Stimulated activated CD4-positive, alpha-beta T cell treated with anti-CD3 and anti-CD28 coated beads, TNF-alpha, amount 100 ng/mL, for 48 hours (primary cell): ENCODE measurements around the gene SCAMP5.
A peak's percentile ranks its signal among the peaks of the same experiment; 100 is the strongest.

Experiments
- DNase-seq, 3 donors: peaks; one replicate each; pipeline ENCODE4 v3.0.0-alpha.2; 2020; ENCODE audit warnings: low read depth in 3 of 3

The SCAMP5 gene

DNA sequence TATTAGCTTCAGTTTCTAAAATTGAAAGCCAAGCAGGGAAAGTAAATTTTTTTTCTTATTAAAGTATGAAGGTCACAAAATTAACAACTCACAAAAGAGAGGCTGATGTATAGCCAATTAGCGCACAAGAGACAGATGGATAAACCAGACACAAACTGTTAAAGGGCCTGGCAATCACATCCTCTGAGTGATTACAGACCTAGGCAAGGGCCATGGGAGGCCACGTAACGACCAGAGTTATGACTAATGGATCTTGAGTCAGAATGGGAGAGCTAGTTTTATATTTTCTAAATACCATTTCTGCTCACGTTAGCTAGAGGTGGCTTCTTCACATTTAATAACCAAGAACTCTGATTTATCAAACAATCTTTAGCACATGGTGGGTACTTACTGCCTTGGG lies 17.8 kb upstream of the SCAMP5 start:
- no peak for DNase-seq

DNA sequence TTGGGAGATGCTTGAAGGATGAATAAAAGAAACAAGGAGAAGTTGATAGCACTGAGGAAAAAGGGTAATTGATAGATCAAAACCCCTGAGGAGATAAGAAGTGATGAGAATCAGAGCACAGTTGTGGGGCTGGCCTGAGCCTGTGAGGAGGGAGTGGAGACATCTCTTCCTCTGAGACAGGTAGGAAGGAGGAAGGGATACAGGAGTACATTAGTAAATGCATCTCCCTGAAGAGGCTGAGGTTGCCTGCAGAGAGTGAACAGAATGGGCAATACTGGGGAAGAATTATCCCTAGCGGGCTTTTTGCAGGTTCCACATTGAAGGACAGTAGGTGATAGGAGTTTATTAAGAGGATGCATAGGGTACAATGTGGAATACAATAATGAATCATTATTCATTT lies 17.3 kb upstream of the SCAMP5 start:
- no peak for DNase-seq

DNA sequence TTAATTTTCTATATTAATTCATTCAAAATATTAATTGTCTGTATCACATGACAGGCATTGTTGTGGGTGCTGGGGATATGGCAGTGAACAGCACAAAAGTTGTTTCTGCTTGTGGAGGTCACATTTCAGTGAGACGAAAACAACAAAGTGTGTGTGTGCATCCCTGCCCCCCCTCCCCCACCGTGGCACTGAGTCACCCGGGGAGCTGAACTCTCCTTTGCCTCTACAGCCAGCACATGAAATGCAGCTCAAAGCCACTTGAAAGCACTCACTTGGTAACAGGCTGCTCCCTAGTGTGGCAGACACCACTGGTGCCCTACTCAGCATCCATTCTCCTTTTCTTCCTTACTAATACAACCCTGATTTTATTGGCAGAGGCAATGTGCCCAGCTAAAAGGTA lies 16.9 kb upstream of the SCAMP5 start:
- peak in 2 of 3 donors; percentile 52 to 68 for DNase-seq

DNA sequence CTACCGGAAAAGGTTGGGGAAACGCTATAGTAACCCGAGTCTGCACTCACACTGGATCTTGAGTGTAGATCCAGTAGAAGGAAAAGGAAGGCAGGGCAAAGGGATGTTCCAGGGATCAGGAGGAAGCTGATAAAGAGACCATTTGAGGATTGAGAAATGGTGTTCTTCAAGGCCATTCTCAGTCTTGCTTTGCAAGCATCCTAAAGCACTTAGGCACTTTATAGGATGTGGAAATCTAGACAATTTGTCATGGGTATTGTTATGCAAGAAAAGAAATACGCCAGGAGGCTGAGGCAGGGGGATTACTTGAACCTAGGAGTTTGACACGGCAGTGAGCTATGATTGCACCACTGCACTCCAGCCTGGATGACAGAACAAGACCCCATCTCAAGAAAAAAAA lies 13.2 kb upstream of the SCAMP5 start:
- DNase-seq, result no peak

DNA sequence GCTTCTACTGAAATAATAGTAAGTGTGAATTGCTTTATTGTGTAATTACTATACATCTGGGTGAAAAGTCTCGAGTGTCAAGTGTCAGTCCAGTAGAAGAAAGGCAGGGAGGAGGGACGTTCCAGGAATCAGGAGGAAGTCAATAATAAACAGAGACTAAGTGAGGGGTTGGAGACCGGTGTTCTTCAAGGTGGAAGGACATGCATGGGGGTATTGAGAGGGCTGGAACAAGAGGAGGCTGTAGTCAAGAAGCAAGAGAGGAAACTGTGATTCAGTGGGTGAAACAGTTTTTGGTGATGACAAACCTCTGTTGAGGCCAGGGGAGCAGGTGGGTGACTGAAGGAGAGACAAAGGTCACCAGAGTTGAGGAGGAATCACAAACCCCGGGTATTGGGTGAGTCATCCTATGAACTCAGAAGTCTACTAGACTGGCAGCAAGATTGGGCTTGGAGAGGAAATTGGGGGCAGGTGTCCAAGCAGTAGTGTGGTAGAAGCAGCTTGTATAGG lies 11.6 kb upstream of the SCAMP5 start:
- peak; percentile 36 to 66 (median 46) for DNase-seq

DNA sequence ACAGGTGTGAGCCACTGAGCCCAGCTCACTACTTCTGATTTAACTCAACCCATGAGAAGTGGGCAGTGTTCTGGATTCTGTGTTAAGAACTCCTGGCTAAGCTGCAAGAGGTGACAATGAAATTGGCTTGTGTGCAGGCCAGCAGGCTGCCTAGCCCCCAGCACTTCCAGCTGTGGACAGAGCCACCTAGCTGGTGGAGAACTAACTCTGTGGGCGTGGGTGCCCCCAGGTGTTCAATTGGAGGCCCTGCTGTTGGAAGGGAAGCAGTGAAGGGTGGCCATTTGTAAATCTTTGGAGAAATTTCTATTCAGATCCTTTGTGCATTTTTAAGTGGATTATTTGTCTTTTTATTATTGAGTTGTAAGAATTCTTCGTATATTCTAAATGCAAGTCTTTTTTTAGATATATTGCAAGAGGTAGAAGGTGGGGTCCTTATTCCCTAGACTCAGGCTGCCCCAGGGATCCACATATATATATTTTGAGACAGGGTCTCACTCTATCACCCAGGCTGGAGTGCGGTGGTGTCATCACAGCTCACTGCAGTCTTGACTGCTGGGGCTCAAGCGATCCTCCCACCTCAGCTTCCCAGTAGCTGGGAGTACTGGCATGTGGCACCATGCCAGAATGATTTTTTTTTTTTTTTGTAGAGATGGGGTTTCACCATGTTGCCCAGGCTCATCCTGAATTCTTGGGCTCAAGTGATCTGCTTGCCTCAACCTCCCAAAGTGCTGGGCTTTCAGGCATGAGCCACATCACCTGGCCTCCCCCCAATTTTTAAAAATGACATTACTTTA lies 7.2 kb upstream of the SCAMP5 start:
- DNase-seq, result peak in 1 of 3 donors; percentile 25

DNA sequence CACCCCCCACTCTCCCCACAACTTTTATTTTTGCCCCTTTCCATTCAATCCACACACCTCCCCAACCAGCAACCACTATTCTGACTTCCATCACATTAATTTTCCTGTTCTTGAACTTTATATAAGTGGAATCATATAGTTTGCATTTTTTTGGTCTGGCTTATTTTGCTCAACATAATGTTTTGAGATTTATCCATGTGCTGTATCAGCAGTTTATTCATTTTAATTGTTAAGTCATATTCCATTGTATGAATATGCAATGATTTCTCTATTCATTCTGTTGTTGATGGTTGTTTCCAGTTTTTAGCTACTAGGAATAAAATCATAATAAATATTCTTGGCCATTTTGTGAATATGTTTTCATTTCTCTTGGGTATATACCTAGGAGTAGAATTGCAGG lies 5.8 kb upstream of the SCAMP5 start:
- DNase-seq, result no peak

DNA sequence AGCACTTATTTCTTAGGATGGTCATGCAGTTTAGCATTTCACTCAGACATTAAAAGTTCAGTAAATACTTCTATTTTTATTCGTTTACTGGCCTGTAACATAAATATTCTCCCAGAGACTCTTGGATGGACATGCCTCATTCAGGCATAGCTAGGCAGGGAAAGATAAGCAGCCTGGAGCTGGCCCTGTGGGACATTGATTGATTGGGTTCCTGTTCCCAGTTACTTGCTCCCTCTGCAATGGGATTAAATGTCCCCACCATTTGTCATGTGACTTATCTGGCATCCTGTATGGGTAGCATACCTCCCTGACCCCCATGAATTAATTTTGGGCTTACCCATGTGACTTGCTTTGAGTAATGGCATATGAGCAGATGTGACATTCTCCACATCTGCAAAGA lies 2.7 kb upstream of the SCAMP5 start:
- DNase-seq, result no peak

DNA sequence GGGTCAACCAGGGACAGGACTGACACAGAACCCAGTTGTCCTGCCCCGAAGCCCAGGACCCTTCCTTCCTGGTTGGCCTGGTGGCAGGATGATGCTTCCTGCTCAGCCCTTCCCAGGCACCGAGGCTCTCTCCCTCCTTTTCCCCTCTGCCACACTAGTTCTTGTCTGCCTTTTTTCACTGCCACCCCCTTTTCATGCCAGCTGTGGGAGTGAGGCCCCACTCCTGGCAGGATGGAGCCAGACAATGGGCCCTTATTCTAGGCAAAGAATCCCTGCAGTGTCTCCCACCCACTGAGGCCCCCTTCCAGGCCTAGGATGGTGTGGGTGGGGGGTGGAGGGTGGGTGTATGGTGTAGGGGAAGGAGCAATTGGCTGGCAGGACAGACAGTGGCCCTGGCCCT lies 1.1 kb upstream of the SCAMP5 start:
- no peak for DNase-seq

DNA sequence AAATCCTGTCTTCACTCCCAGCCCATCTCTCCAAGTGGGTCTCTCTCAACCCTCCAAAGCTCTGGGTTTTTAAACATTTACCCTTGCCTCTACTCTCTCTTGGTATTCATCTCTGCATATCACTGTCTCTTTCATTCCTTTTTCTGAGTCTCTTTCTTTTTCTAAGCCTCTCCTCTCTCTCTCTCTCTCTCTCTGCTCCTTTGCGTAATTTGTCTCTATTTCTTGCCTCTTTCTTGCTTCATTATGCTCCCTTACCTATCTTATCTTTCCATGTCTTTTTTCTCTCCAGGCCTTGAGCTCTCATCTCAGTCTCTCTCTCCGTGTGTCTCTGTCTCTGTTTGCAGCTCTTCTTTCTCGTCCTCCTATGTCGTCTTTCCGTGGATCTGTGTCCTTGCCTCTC lies 678 bp upstream of the SCAMP5 start:
- no peak for DNase-seq

DNA sequence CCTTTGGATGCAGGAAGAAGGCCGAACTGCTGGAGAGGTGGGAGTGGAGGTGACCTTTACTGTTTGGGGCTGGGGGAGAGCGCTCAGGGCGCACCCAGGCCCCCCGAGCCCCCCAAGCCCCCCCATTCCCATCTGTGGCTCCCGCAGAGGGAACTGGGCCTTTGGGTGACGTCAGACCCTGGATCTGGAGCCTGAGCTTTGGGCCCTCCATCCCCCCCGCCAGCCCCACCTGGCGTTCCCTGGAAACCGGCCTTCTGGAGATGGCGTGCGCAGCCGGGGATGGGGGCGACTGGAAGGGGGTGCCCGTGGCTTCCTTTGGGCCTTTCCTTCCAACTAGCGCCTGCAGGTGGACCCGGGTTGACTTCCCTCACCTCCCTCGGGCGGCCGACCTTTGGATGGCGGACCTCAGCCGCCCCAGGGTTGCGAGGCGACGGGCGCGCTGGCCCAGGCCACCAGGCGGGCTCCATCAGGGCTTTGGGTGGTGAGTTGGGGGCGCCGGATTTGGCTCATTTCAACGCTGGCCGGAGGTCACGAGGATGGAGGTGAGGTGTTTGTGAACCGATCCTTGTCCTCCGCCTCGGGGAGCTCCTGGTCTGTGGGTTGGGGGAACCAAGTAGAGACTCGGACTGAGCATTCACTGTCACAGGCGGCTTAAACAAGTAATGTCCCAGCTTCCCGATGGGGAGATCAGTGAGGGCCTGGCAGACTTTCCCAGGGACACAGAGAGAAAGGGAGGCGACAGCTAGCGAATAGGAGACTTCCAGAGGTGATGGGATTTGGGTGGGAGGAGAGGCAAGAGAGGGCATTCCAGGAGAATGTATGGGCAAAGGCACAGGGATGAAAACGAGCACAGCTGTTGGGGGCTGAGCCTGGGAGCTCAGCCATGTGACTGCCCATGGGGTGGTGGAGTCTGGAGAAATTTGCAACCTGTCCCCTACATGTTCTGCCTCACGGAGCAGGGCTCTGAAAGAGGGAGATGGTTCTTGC lies 709 bp downstream of the SCAMP5 start:
- DNase-seq, result no peak

DNA sequence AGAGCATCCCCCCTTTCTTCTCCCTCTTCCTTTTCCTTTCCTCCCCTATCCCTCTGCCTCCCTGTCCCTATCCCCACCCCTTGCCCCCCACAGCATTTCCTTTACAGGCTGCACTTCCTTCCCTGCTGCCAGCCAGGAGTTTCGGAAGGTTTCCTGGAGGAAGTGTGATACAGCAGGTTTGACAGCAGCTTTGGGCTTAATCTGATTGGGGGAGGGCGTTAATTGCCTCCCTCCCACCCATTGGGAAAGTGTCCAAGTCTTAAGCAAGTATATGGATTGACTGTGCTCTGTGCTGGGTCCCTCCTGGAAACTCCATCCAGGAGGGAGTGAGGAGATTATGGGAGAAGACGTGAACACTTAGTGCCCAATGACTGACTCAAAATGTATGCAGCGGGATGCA lies 1.8 kb downstream of the SCAMP5 start:
- DNase-seq, result no peak

DNA sequence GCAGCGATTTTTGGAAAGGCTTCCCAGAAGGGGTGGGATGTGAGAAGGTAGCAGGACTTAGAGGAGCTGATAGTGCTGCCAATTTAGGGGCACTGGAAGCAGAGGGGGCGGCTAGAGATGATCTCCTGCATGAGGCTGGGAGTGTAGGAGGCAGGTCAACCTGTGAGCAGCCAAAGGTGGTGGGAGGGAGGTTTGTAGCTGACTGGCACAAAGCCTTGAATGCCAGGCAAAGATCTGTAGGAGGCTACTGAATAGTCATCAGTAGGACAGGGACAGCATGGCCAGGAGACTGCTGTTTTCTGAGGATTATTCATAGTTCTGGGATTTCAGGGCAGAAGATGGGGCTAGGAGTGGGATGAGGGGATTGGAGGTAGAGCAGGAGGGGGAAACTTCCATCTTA lies 2.2 kb downstream of the SCAMP5 start:
- DNase-seq, result no peak

DNA sequence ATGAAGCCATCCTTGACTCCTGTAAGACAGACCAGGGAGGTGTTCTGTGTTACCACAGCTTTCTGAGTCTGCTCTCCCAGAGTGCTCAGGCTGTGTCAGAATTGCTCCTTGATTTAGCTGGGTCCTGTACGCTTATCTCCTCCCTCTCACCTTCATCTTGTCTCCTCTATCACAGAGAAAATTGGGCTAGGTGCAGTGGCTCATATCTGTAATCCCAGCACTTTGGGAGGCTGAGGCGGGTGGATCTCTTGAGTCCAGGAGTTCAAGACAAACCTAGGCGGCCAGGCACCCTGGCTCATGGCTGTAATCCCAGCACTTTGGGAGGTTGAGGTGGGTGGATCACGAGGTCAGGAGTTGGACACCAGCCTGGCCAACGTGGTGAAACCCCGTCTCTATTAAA lies 5.9 kb downstream of the SCAMP5 start:
- DNase-seq, result no peak

DNA sequence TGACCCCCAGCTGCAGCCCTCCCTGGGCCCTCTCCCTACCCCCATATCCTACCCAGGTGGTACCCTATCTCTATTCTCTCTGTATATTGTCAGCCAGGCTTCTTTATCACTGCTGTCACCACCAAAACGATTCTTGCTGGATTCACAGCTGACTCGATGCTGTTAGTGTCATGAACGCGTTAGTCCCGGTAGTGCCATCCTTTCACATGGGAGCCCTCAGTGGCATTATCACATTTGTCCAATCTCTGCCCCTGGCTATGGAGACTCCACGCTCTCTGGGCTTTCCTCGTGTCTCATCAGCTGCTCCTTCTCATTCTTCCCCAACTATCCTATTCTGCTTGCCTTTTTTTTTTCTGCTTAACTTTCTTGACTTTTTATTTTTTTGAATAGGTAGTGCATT lies 7.0 kb downstream of the SCAMP5 start:
- DNase-seq, result no peak

DNA sequence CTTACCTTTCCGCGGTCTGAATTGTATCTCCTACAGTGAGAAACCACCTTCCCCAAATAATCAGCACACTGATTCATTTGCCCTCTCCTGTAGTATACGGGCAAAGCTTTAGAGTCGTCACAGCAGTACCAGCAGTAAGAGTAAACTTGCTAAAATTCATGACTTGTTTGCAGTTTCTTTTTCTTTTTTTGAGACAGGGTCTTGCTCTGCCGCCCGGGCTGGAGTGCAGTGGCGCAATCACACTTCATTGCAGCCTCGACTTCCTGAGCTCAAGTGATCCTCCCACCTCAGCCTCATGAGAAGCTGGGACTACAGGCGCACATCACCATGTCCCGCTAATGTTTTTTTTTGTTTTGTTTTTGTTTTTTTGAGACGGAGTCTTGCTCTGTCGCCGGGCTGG lies 11.9 kb downstream of the SCAMP5 start:
- DNase-seq, result no peak

DNA sequence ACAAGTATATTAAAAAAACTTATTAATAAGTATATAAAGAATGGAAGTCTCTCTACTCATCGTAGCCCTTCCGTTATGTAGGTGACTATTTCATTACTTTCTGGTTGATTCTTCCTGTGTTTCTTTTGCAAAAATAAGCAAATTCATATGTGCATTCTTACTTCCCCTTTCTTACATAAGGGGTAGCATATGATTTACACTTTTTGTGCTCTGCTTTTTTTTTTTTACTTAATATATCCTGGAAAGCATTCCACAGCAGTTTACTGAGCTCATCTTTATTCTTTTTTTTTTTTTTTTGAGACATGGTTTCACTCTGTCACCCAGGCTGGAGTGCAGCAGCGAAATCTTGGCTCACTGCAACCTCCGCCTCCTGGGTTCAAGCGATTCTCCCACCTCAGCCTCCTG lies 12.9 kb downstream of the SCAMP5 start:
- no peak for DNase-seq

DNA sequence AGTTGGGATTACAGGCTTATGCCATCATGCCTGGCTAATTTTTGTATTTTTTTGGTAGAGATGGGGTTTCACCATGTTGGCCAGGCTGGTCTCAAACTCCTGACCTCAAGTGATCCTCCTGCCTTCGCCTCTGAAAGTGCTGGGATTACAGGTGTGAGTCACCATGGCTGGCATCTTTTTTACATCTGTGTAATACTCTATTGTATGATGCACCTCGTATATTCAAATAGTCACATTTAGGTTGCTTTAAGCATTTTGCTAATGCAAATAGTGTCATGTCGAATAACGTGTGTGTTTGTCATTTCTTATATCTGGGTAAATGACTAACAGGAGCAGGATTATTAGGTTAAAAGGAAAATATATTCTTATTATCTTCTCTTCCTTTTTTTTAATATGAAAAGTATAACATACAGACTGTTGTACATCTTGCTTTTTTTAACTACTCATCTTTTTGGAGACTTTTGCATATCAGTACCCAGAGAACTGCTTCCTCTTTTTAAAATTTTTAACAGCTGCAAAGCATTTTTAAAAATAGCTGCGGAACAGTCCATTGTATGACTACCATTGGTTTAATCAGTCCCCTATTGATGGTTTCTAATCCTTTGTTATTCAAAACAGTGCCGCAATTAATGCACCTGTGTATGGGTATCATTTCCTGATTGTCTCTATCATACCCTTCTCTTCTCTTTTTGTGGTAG lies 13.4 kb downstream of the SCAMP5 start:
- DNase-seq, result no peak

DNA sequence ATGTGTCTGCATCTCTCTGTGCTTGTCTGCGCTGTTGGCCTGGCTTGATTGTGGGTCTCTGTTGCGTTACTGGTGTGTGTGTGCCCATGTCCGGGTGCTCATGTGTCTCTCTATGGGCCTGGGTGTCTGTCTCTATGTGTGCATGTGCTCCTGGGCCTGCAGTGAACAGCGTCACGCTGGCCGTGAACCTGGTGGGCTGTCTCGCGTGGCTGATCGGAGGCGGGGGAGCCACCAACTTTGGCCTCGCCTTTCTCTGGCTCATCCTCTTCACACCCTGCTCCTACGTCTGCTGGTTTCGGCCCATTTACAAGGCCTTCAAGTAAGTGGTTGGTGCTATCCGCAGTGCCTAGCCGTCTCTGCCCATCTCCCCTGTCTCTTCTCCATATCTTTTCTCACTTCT lies 21.1 kb downstream of the SCAMP5 start:
- DNase-seq, result no peak

DNA sequence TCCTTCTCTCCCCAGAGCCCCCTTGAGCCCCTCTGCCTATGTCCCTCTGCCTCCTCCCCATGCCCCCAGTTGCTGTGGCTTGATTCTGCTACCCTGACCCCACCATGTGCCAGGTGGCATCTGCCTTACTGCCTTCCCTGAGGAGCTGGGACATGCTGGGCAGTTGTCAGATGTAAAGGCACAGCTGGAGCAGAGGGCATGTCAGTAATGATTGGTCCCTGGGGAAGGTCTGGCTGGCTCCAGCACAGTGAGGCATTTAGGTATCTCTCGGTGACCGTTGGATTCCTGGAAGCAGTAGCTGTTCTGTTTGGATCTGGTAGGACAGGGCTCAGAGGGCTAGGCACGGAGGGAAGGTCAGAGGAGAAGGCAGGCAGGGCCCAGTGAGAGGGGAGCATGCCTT lies 24.6 kb downstream of the SCAMP5 start:
- no peak for DNase-seq

DNA sequence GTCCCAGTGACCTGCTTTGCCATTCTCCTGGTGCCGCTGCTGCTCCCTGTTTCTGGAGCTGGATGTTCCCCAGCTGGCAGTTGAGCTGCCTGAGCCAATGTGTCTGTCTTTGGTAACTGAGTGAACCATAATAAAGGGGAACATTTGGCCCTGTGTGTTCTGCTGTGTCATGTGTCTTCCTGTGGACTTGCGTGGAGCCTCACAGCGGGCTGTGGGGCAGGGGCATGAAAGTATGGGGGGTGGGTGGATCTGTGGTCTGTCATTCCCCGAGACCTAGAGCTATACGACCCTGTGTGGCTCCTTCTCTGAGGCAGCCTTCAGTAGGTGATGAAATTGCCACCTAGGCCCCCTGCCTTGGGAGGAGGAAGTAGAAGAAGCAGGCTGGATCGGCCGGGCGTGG lies 26.0 kb downstream of the SCAMP5 start:
- DNase-seq, result no peak

DNA sequence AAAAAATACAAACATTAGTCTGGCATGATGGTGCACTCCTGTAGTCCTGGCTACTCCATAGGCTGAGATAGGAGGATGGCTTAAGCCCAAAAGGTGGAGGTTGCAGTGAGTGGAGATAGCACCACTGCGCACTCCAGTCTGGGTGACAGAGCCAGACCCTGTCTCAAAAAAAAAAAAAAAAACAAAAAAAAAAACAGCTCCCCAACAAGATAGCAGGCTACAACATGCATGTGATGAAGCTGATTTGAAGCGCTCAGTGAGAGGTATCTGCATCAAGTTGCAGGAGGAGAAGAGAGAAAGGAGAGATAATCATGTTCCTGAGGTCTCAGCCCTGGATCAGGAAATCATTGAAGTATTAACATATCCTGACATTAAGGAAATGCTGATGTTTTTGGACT lies 27.4 kb downstream of the SCAMP5 start:
- DNase-seq, result no peak
